GM19099 (cell line): Measurements from ENCODE around the gene IBA57.

Source experiments
- POLR2A ChIP-seq: IDR thresholded peaks from 3 replicates; pipeline ENCODE4 v1.6.1; 2011; ENCODE audit warnings: low read depth; ENCODE audit not compliant: insufficient read length; ENCODE audit errors: extremely low read depth

IBA57 gene

GRCh38 chr1:228228601-228229074 lies 63.0 kb downstream of the IBA57 start:
- TF ChIP-seq POLR2A: no peak

GRCh38 chr1:228231189-228231588 lies 65.6 kb downstream of the IBA57 start:
- TF ChIP-seq POLR2A: no peak
